DND-41 (cell line): ENCODE results near the gene PTPRC.

Source experiments
- ATAC-seq: fragments of 200-7000 bp; cut with Tn5 transposase; 3 replicates; pipeline ENCODE4 v1.9.1; 2021; ENCODE audit warnings: low read depth; ENCODE audit not compliant: insufficient read depth
- DNase-seq: peaks from one replicate; pipeline ENCODE4 v3.0.0-alpha.2; 2020
- H2AFZ ChIP-seq: 2 replicates; pipeline ENCODE4 v1.6.0; 2012; ENCODE audit warnings: low read depth, low read length
- H3K27ac ChIP-seq: 2 replicates; pipeline ENCODE4 v1.5.1; 2012; ENCODE audit warnings: low read length, inconsistent platforms
- H3K27me3 ChIP-seq: fragments of 200-600 bp; sonication (generic); 2 replicates; pipeline ENCODE4 v1.6.0; 2012; ENCODE audit warnings: low read length, mild to moderate bottlenecking, inconsistent platforms; ENCODE audit not compliant: insufficient read depth, poor library complexity
- H3K36me3 ChIP-seq: 2 replicates; pipeline ENCODE4 v1.5.1; 2012; ENCODE audit warnings: low read length, inconsistent platforms; ENCODE audit not compliant: insufficient read depth
- H3K4me1 ChIP-seq: 2 replicates; pipeline ENCODE4 v1.5.1; 2012; ENCODE audit warnings: mild to moderate bottlenecking, low read length; ENCODE audit not compliant: insufficient read depth
- H3K4me2 ChIP-seq: 2 replicates; pipeline ENCODE4 v1.6.0; 2012; ENCODE audit warnings: mild to moderate bottlenecking, moderate library complexity, low read length, inconsistent platforms; ENCODE audit not compliant: insufficient read depth
- H3K4me3 ChIP-seq, 2 experiments: fragments of 200-600 bp in 1 of 2; shearing (Covaris generic) in 1 of 2; 2 replicates each; pipeline ENCODE4 v1.5.1; 2012 to 2016; ENCODE audit warnings: inconsistent platforms in 2 of 2, low read length in 2 of 2, mild to moderate bottlenecking in 2 of 2, low read depth in 1 of 2, moderate library complexity in 1 of 2
- H3K79me2 ChIP-seq: 2 replicates; pipeline ENCODE4 v1.6.0; 2012; ENCODE audit warnings: low read length, inconsistent platforms; ENCODE audit not compliant: insufficient read depth
- H3K9ac ChIP-seq: 2 replicates; pipeline ENCODE4 v1.6.0; 2012; ENCODE audit warnings: low read depth, mild to moderate bottlenecking, inconsistent platforms, low read length, moderate library complexity
- H3K9me3 ChIP-seq: 2 replicates; pipeline ENCODE4 v1.5.1; 2012; ENCODE audit warnings: low read length, moderate library complexity, mild to moderate bottlenecking, inconsistent platforms; ENCODE audit not compliant: insufficient read depth, severe bottlenecking
- H4K20me1 ChIP-seq: 2 replicates; pipeline ENCODE4 v1.6.0; 2012; ENCODE audit warnings: low read length; ENCODE audit not compliant: insufficient read depth
- EZH2 ChIP-seq: IDR thresholded peaks from 3 replicates; pipeline ENCODE4 v1.6.1; 2012; ENCODE audit warnings: borderline replicate concordance, low read depth, mild to moderate bottlenecking, moderate library complexity, low read length, inconsistent platforms; ENCODE audit not compliant: severe bottlenecking
- TF ChIP-seq, protein P1 (sequence below): IDR thresholded peaks from 2 replicates; pipeline ENCODE4 v1.5.1; 2012; ENCODE audit warnings: borderline replicate concordance, low read length, moderate library complexity, mild to moderate bottlenecking; ENCODE audit not compliant: poor library complexity, severe bottlenecking; ENCODE audit errors: extremely low read depth

Gene PTPRC

GRCh38 chr1:198629610-198630009 lies 9.2 kb upstream of the PTPRC start:
- Histone ChIP-seq H3K4me3 (no peak overlapping the region), H3K27me3 (no peaks in the 10 kb centered on the region), H3K4me1 (peaks cover 31% of the 10 kb centered on the region), H3K9ac (no peak overlapping the region), H3K79me2 (no peaks in the 10 kb centered on the region), H2AFZ (no peak overlapping the region), H4K20me1 (no peaks in the 10 kb centered on the region), H3K36me3 (no peaks in the 10 kb centered on the region), H3K4me2 (no peak overlapping the region), H3K27ac (no peak overlapping the region), H3K9me3 (peaks cover 3% of the 10 kb centered on the region)
- TF ChIP-seq, protein P1, sequence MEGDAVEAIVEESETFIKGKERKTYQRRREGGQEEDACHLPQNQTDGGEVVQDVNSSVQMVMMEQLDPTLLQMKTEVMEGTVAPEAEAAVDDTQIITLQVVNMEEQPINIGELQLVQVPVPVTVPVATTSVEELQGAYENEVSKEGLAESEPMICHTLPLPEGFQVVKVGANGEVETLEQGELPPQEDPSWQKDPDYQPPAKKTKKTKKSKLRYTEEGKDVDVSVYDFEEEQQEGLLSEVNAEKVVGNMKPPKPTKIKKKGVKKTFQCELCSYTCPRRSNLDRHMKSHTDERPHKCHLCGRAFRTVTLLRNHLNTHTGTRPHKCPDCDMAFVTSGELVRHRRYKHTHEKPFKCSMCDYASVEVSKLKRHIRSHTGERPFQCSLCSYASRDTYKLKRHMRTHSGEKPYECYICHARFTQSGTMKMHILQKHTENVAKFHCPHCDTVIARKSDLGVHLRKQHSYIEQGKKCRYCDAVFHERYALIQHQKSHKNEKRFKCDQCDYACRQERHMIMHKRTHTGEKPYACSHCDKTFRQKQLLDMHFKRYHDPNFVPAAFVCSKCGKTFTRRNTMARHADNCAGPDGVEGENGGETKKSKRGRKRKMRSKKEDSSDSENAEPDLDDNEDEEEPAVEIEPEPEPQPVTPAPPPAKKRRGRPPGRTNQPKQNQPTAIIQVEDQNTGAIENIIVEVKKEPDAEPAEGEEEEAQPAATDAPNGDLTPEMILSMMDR = no peak
- no peak for TF ChIP-seq EZH2
- no peak for ATAC-seq
- no peak for DNase-seq

- H4K20me1 ChIP-seq = no peaks in the 10 kb centered on the region
- H3K9me3 ChIP-seq = peaks cover 3% of the 10 kb centered on the region
- H3K4me2 ChIP-seq = no peak overlapping the region
- no peak overlapping the region for H3K9ac ChIP-seq
- H3K4me1 ChIP-seq = peaks cover 24% of the 10 kb centered on the region
- H3K79me2 ChIP-seq = no peaks in the 10 kb centered on the region
- H3K36me3 ChIP-seq = no peaks in the 10 kb centered on the region
- DNase-seq (no peak), ATAC-seq (no peak)
- no peaks in the 10 kb centered on the region for H3K27me3 ChIP-seq
- TF ChIP-seq EZH2 = no peak
- no peak overlapping the region for H3K27ac ChIP-seq
- H3K4me3 ChIP-seq = no peak overlapping the region
- H2AFZ ChIP-seq = no peak overlapping the region
Measured at GRCh38 chr1:198630863-198631262, 8.0 kb upstream of the PTPRC start.

DNA sequence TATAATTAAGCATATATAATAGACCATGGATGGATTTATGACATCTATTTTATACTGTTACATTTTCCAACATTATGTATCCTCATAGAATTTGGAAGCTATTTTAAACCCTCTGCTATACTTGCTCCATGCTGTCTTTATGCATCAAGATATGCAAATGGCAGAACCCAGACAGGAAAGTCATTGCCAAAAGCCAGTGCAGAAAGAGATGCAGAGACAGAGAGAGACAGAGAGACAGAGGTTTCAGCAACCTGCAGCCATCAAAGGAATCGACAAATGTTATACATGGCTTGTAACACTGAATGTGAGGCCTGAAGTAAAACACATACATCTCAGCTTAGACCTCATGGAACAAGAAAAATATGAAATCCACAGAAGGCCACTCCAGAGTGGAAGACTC lies 7.5 kb upstream of the PTPRC start:
- no peaks in the 10 kb centered on the region for H3K36me3 ChIP-seq
- ATAC-seq (no peak), DNase-seq (no peak)
- H3K4me1 ChIP-seq = peaks cover 24% of the 10 kb centered on the region
- no peaks in the 10 kb centered on the region for H4K20me1 ChIP-seq
- TF ChIP-seq EZH2 = no peak
- TF ChIP-seq, protein P1 = no peak
- peaks cover 3% of the 10 kb centered on the region for H3K9me3 ChIP-seq
- no peak overlapping the region for H3K27ac ChIP-seq
- H3K79me2 ChIP-seq = no peaks in the 10 kb centered on the region
- H3K9ac ChIP-seq = no peak overlapping the region
- no peak overlapping the region for H2AFZ ChIP-seq
- no peak overlapping the region for H3K4me3 ChIP-seq
- H3K4me2 ChIP-seq = no peak overlapping the region
- H3K27me3 ChIP-seq = no peaks in the 10 kb centered on the region

- H4K20me1 ChIP-seq = no peaks in the 10 kb centered on the region
- H3K4me3 ChIP-seq = no peak overlapping the region
- ATAC-seq (no peak), DNase-seq (no peak)
- TF ChIP-seq, protein P1 = no peak
- TF ChIP-seq EZH2 = no peak
- H3K4me1 ChIP-seq = peaks cover 24% of the 10 kb centered on the region
- no peaks in the 10 kb centered on the region for H3K79me2 ChIP-seq
- no peaks in the 10 kb centered on the region for H3K36me3 ChIP-seq
- H3K9me3 ChIP-seq = peaks cover 3% of the 10 kb centered on the region
- no peak overlapping the region for H3K27ac ChIP-seq
- no peak overlapping the region for H3K9ac ChIP-seq
- H2AFZ ChIP-seq = no peak overlapping the region
- H3K4me2 ChIP-seq = no peak overlapping the region
- no peaks in the 10 kb centered on the region for H3K27me3 ChIP-seq
Measured at GRCh38 chr1:198632007-198632406, 6.8 kb upstream of the PTPRC start.
